ENCODE data around the gene SIVA1. TPM values are rescaled to one million over a fixed set of nuclear protein-coding genes. Genes with fewer than 3 reads are reported as not detected.

SIVA1 gene
- polyA plus RNA-seq, 2 donors = 60.5 to 159 TPM

GRCh38 chr14:104710071-104710735, 42.7 kb upstream of the SIVA1 start:
- H3K27me3 ChIP-seq (ENCODE audit: control insufficient read depth in 1 of 2, insufficient read depth in 2 of 2, low read length in 2 of 2) = no peaks in the 10 kb centered on the region
- peaks cover 0 to under 1% of the 10 kb centered on the region in 2 donors for H3K4me1 ChIP-seq (ENCODE audit: control insufficient read depth in 2 of 2, insufficient read depth in 2 of 2, low read length in 1 of 2)
- no peak overlapping the region for H3K4me3 ChIP-seq (ENCODE audit: low read depth in 1 of 2, low read length in 2 of 2)
- no peaks in the 10 kb centered on the region for H3K9me3 ChIP-seq (ENCODE audit: control insufficient read depth in 2 of 2, insufficient read depth in 1 of 2, low read depth in 1 of 2, low read length in 1 of 2)
- no peak overlapping the region for H3K27ac ChIP-seq (ENCODE audit: low read depth in 2 of 2, low read length in 1 of 2)
- H3K36me3 ChIP-seq (ENCODE audit: control insufficient read depth in 2 of 2, insufficient read depth in 2 of 2, low read length in 1 of 2) = peaks cover 4 to 64% of the 10 kb centered on the region in 2 donors
- WGBS, 2 donors = 89 to 90% methylated on average over 32 to 34 of the region's 34 CpGs

GRCh38 chr14:104712881-104713734, 39.8 kb upstream of the SIVA1 start:
- Histone ChIP-seq H3K4me1 (ENCODE audit: control insufficient read depth in 2 of 2, insufficient read depth in 2 of 2, low read length in 1 of 2) (peaks cover 0 to 9% of the 10 kb centered on the region in 2 donors), H3K9me3 (ENCODE audit: control insufficient read depth in 2 of 2, insufficient read depth in 1 of 2, low read depth in 1 of 2, low read length in 1 of 2) (no peaks in the 10 kb centered on the region), H3K27me3 (ENCODE audit: control insufficient read depth in 1 of 2, insufficient read depth in 2 of 2, low read length in 2 of 2) (no peaks in the 10 kb centered on the region), H3K4me3 (ENCODE audit: low read depth in 1 of 2, low read length in 2 of 2) (no peak overlapping the region), H3K27ac (ENCODE audit: low read depth in 2 of 2, low read length in 1 of 2) (no peak overlapping the region), H3K36me3 (ENCODE audit: control insufficient read depth in 2 of 2, insufficient read depth in 2 of 2, low read length in 1 of 2) (peaks cover 4 to 56% of the 10 kb centered on the region in 2 donors)
- WGBS, 2 donors = 90 to 92% methylated on average over 40 of the region's 40 CpGs

GRCh38 chr14:104714066-104714465, 38.9 kb upstream of the SIVA1 start:
- peaks cover 4 to 59% of the 10 kb centered on the region in 2 donors for H3K36me3 ChIP-seq (ENCODE audit: control insufficient read depth in 2 of 2, insufficient read depth in 2 of 2, low read length in 1 of 2)
- WGBS, 2 donors = 92 to 93% methylated on average over 16 of the region's 16 CpGs
- no peaks in the 10 kb centered on the region for H3K9me3 ChIP-seq (ENCODE audit: control insufficient read depth in 2 of 2, insufficient read depth in 1 of 2, low read depth in 1 of 2, low read length in 1 of 2)
- H3K27me3 ChIP-seq (ENCODE audit: control insufficient read depth in 1 of 2, insufficient read depth in 2 of 2, low read length in 2 of 2) = no peaks in the 10 kb centered on the region
- H3K4me3 ChIP-seq (ENCODE audit: low read depth in 1 of 2, low read length in 2 of 2) = no peak overlapping the region
- H3K27ac ChIP-seq (ENCODE audit: low read depth in 2 of 2, low read length in 1 of 2) = no peak overlapping the region
- peaks cover 0 to 9% of the 10 kb centered on the region in 2 donors for H3K4me1 ChIP-seq (ENCODE audit: control insufficient read depth in 2 of 2, insufficient read depth in 2 of 2, low read length in 1 of 2)

GRCh38 chr14:104714681-104715080, 38.3 kb upstream of the SIVA1 start:
- Histone ChIP-seq H3K27ac (ENCODE audit: low read depth in 2 of 2, low read length in 1 of 2) (no peak overlapping the region), H3K27me3 (ENCODE audit: control insufficient read depth in 1 of 2, insufficient read depth in 2 of 2, low read length in 2 of 2) (no peaks in the 10 kb centered on the region), H3K4me3 (ENCODE audit: low read depth in 1 of 2, low read length in 2 of 2) (no peak overlapping the region), H3K4me1 (ENCODE audit: control insufficient read depth in 2 of 2, insufficient read depth in 2 of 2, low read length in 1 of 2) (peaks cover 0 to 9% of the 10 kb centered on the region in 2 donors), H3K9me3 (ENCODE audit: control insufficient read depth in 2 of 2, insufficient read depth in 1 of 2, low read depth in 1 of 2, low read length in 1 of 2) (no peaks in the 10 kb centered on the region), H3K36me3 (ENCODE audit: control insufficient read depth in 2 of 2, insufficient read depth in 2 of 2, low read length in 1 of 2) (peaks cover 4 to 63% of the 10 kb centered on the region in 2 donors)
- WGBS, 2 donors = 88 to 90% methylated on average over 31 of the region's 31 CpGs

- WGBS, 2 donors = 74 to 90% methylated on average over 18 of the region's 18 CpGs
- H3K4me1 ChIP-seq (ENCODE audit: control insufficient read depth in 2 of 2, insufficient read depth in 2 of 2, low read length in 1 of 2) = peaks cover 0 to 9% of the 10 kb centered on the region in 2 donors
- peaks cover 4 to 56% of the 10 kb centered on the region in 2 donors for H3K36me3 ChIP-seq (ENCODE audit: control insufficient read depth in 2 of 2, insufficient read depth in 2 of 2, low read length in 1 of 2)
- H3K27ac ChIP-seq (ENCODE audit: low read depth in 2 of 2, low read length in 1 of 2) = no peak overlapping the region
- H3K27me3 ChIP-seq (ENCODE audit: control insufficient read depth in 1 of 2, insufficient read depth in 2 of 2, low read length in 2 of 2) = no peaks in the 10 kb centered on the region
- H3K9me3 ChIP-seq (ENCODE audit: control insufficient read depth in 2 of 2, insufficient read depth in 1 of 2, low read depth in 1 of 2, low read length in 1 of 2) = no peaks in the 10 kb centered on the region
- H3K4me3 ChIP-seq (ENCODE audit: low read depth in 1 of 2, low read length in 2 of 2) = no peak overlapping the region
These were observed 37.5 kb upstream of the SIVA1 start for GRCh38 chr14:104715416-104715815.

GRCh38 chr14:104715871-104716270, 37.1 kb upstream of the SIVA1 start:
- Histone ChIP-seq H3K36me3 (ENCODE audit: control insufficient read depth in 2 of 2, insufficient read depth in 2 of 2, low read length in 1 of 2) (peaks cover 4 to 51% of the 10 kb centered on the region in 2 donors), H3K27ac (ENCODE audit: low read depth in 2 of 2, low read length in 1 of 2) (no peak overlapping the region), H3K4me3 (ENCODE audit: low read depth in 1 of 2, low read length in 2 of 2) (no peak overlapping the region), H3K27me3 (ENCODE audit: control insufficient read depth in 1 of 2, insufficient read depth in 2 of 2, low read length in 2 of 2) (no peaks in the 10 kb centered on the region), H3K4me1 (ENCODE audit: control insufficient read depth in 2 of 2, insufficient read depth in 2 of 2, low read length in 1 of 2) (peaks cover 0 to 9% of the 10 kb centered on the region in 2 donors), H3K9me3 (ENCODE audit: control insufficient read depth in 2 of 2, insufficient read depth in 1 of 2, low read depth in 1 of 2, low read length in 1 of 2) (no peaks in the 10 kb centered on the region)
- 86 to 91% methylated on average over 12 of the region's 12 CpGs for WGBS, 2 donors

- Histone ChIP-seq H3K36me3 (ENCODE audit: control insufficient read depth in 2 of 2, insufficient read depth in 2 of 2, low read length in 1 of 2) (peaks cover under 1 to 39% of the 10 kb centered on the region in 2 donors), H3K27me3 (ENCODE audit: control insufficient read depth in 1 of 2, insufficient read depth in 2 of 2, low read length in 2 of 2) (no peaks in the 10 kb centered on the region), H3K4me3 (ENCODE audit: low read depth in 1 of 2, low read length in 2 of 2) (no peak overlapping the region), H3K27ac (ENCODE audit: low read depth in 2 of 2, low read length in 1 of 2) (no peak overlapping the region), H3K9me3 (ENCODE audit: control insufficient read depth in 2 of 2, insufficient read depth in 1 of 2, low read depth in 1 of 2, low read length in 1 of 2) (no peaks in the 10 kb centered on the region), H3K4me1 (ENCODE audit: control insufficient read depth in 2 of 2, insufficient read depth in 2 of 2, low read length in 1 of 2) (peaks cover 0 to 9% of the 10 kb centered on the region in 2 donors)
- WGBS, 2 donors = 87% methylated on average over 22 of the region's 22 CpGs
These were observed 35.8 kb upstream of the SIVA1 start for GRCh38 chr14:104717137-104717536.

- Histone ChIP-seq H3K27me3 (ENCODE audit: control insufficient read depth in 1 of 2, insufficient read depth in 2 of 2, low read length in 2 of 2) (no peaks in the 10 kb centered on the region), H3K9me3 (ENCODE audit: control insufficient read depth in 2 of 2, insufficient read depth in 1 of 2, low read depth in 1 of 2, low read length in 1 of 2) (no peaks in the 10 kb centered on the region), H3K27ac (ENCODE audit: low read depth in 2 of 2, low read length in 1 of 2) (no peak overlapping the region), H3K4me3 (ENCODE audit: low read depth in 1 of 2, low read length in 2 of 2) (no peak overlapping the region), H3K4me1 (ENCODE audit: control insufficient read depth in 2 of 2, insufficient read depth in 2 of 2, low read length in 1 of 2) (peaks cover 0 to 10% of the 10 kb centered on the region in 2 donors), H3K36me3 (ENCODE audit: control insufficient read depth in 2 of 2, insufficient read depth in 2 of 2, low read length in 1 of 2) (peaks cover 0 to 37% of the 10 kb centered on the region in 2 donors)
- WGBS, 2 donors = 64 to 73% methylated on average over 20 of the region's 20 CpGs
These were observed 35.3 kb upstream of the SIVA1 start for GRCh38 chr14:104717646-104718045.

GRCh38 chr14:104718147-104718546, 34.8 kb upstream of the SIVA1 start:
- no peaks in the 10 kb centered on the region for H3K9me3 ChIP-seq (ENCODE audit: control insufficient read depth in 2 of 2, insufficient read depth in 1 of 2, low read depth in 1 of 2, low read length in 1 of 2)
- no peak overlapping the region for H3K27ac ChIP-seq (ENCODE audit: low read depth in 2 of 2, low read length in 1 of 2)
- H3K4me1 ChIP-seq (ENCODE audit: control insufficient read depth in 2 of 2, insufficient read depth in 2 of 2, low read length in 1 of 2) = peaks cover 0 to 14% of the 10 kb centered on the region in 2 donors
- H3K36me3 ChIP-seq (ENCODE audit: control insufficient read depth in 2 of 2, insufficient read depth in 2 of 2, low read length in 1 of 2) = peaks cover 0 to 32% of the 10 kb centered on the region in 2 donors
- 88 to 92% methylated on average over 10 of the region's 10 CpGs for WGBS, 2 donors
- H3K27me3 ChIP-seq (ENCODE audit: control insufficient read depth in 1 of 2, insufficient read depth in 2 of 2, low read length in 2 of 2) = no peaks in the 10 kb centered on the region
- H3K4me3 ChIP-seq (ENCODE audit: low read depth in 1 of 2, low read length in 2 of 2) = no peak overlapping the region
